ENCODE data around the gene CCDC97.

DNA sequence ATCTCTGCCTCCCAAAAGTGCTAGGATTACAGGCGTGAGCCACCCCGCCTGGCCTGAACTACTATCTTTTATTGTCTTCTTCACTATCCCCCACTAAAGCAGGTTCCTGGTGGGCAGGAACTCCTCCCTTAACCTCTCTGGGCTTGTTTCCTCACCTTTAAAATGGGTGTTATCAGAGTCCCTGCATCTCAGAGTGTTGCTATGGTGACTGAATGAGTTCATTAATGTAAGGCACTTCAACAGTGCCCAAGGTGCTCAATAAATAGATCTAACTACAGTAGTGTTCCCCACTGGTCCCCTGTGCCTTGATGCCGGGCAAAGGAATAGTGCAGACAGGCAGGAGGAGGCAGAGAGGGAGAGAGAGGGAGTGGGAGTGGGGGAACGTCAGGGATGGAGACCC lies 20.5 kb downstream of the CCDC97 start:
- no peak for TF ChIP-seq CTCF (IDR thresholded peaks at IDR 0.05)
- TF ChIP-seq POLR2A (IDR thresholded peaks at IDR 0.05): no peak
